H9 (cell line): ENCODE data around the gene PTPRF. TPM values are rescaled to one million over a fixed set of nuclear protein-coding genes. Genes with fewer than 3 reads are reported as not detected.

Experiments used
- DNase-seq: peaks from one replicate; pipeline ENCODE4 v3.0.0-alpha.2; 2017
- H2AFZ ChIP-seq: one replicate; pipeline ENCODE4 v1.6.1; 2013; ENCODE audit warnings: mild to moderate bottlenecking, low read length, control low read depth, moderate library complexity
- H2AK5ac ChIP-seq: 2 replicates; pipeline ENCODE4 v1.6.1; 2013; ENCODE audit warnings: low read length, control low read depth, mixed read lengths; ENCODE audit not compliant: insufficient read length
- H2BK120ac ChIP-seq: one replicate; pipeline ENCODE4 v1.6.1; 2013; ENCODE audit warnings: low read depth, mild to moderate bottlenecking, low read length, control low read depth, inconsistent platforms; ENCODE audit not compliant: poor library complexity, severe bottlenecking
- H2BK12ac ChIP-seq: 2 replicates; pipeline ENCODE4 v1.6.1; 2013; ENCODE audit warnings: low read length, control low read depth, mixed read lengths, low read depth; ENCODE audit not compliant: insufficient read length
- H2BK15ac ChIP-seq: 2 replicates; pipeline ENCODE4 v1.6.1; 2013; ENCODE audit warnings: low read depth, low read length, control low read depth
- H2BK20ac ChIP-seq: one replicate; pipeline ENCODE4 v1.6.1; 2013; ENCODE audit warnings: low read depth, mild to moderate bottlenecking, low read length, control low read depth, inconsistent platforms; ENCODE audit not compliant: poor library complexity, severe bottlenecking
- H2BK5ac ChIP-seq: 2 replicates; pipeline ENCODE4 v1.6.1; 2013; ENCODE audit warnings: low read length, control low read depth, mixed read lengths; ENCODE audit not compliant: insufficient read length
- H3K14ac ChIP-seq: 2 replicates; pipeline ENCODE4 v1.6.1; 2013; ENCODE audit warnings: low read length, control low read depth; ENCODE audit not compliant: insufficient read depth
- H3K18ac ChIP-seq: 2 replicates; pipeline ENCODE4 v1.6.1; 2013; ENCODE audit warnings: low read depth, mild to moderate bottlenecking, mixed read lengths, low read length, control low read depth; ENCODE audit not compliant: insufficient read length
- H3K23ac ChIP-seq: 2 replicates; pipeline ENCODE4 v1.6.1; 2013; ENCODE audit warnings: low read length, control low read depth, mixed read lengths, low read depth; ENCODE audit not compliant: insufficient read length
- H3K23me2 ChIP-seq: 2 replicates; pipeline ENCODE4 v1.6.1; 2013; ENCODE audit warnings: low read depth, mild to moderate bottlenecking, mixed read lengths, low read length, control low read depth; ENCODE audit not compliant: insufficient read length, poor library complexity, severe bottlenecking
- H3K27ac ChIP-seq: 2 replicates; pipeline ENCODE4 v1.5.1; 2013; ENCODE audit warnings: low read length, control low read depth, mixed read lengths, low read depth; ENCODE audit not compliant: insufficient read length
- H3K27me3 ChIP-seq: 2 replicates; pipeline ENCODE4 v1.6.1; 2013; ENCODE audit warnings: low read length, control low read depth, inconsistent platforms; ENCODE audit not compliant: insufficient read depth
- H3K4ac ChIP-seq: 2 replicates; pipeline ENCODE4 v1.6.1; 2013; ENCODE audit warnings: low read depth, mild to moderate bottlenecking, control low read depth, inconsistent platforms, low read length, moderate library complexity
- H3K4me1 ChIP-seq: 2 replicates; pipeline ENCODE4 v1.6.1; 2013; ENCODE audit warnings: low read length, control low read depth, inconsistent platforms; ENCODE audit not compliant: insufficient read depth
- H3K4me2 ChIP-seq: 2 replicates; pipeline ENCODE4 v1.6.1; 2013; ENCODE audit warnings: low read length, control low read depth, mixed read lengths; ENCODE audit not compliant: insufficient read length, insufficient read depth
- H3K56ac ChIP-seq: 2 replicates; pipeline ENCODE4 v1.6.1; 2013; ENCODE audit warnings: low read depth, mild to moderate bottlenecking, mixed read lengths, low read length, control low read depth; ENCODE audit not compliant: insufficient read length
- H3K79me1 ChIP-seq: 2 replicates; pipeline ENCODE4 v1.6.1; 2013; ENCODE audit warnings: low read depth, mild to moderate bottlenecking, moderate library complexity, low read length, control low read depth, inconsistent platforms; ENCODE audit not compliant: insufficient read depth, poor library complexity, severe bottlenecking
- H3K79me2 ChIP-seq: 2 replicates; pipeline ENCODE4 v1.6.1; 2013; ENCODE audit warnings: low read length, control low read depth, inconsistent platforms; ENCODE audit not compliant: insufficient read depth
- H3K9ac ChIP-seq: 2 replicates; pipeline ENCODE4 v1.6.1; 2013; ENCODE audit warnings: low read length, control low read depth, mixed read lengths; ENCODE audit not compliant: insufficient read length; ENCODE audit errors: extremely low read depth
- H3K9me3 ChIP-seq: one replicate; pipeline ENCODE4 v1.6.1; 2013; ENCODE audit warnings: low read depth, low read length, inconsistent platforms; ENCODE audit not compliant: control insufficient read depth
- H3T11ph ChIP-seq: one replicate; pipeline ENCODE4 v1.6.1; 2013; ENCODE audit warnings: mild to moderate bottlenecking, low read length, control low read depth, inconsistent platforms
- H4K20me1 ChIP-seq: one replicate; pipeline ENCODE4 v1.6.1; 2013; ENCODE audit not compliant: control insufficient read depth, insufficient read length, insufficient read depth
- H4K5ac ChIP-seq: 2 replicates; pipeline ENCODE4 v1.6.1; 2013; ENCODE audit warnings: low read depth, mild to moderate bottlenecking, mixed read lengths, low read length, control low read depth; ENCODE audit not compliant: insufficient read length
- H4K8ac ChIP-seq: replicated peaks from 2 replicates; pipeline ENCODE4 v1.6.1; 2013; ENCODE audit warnings: low read length, control low read depth, mixed read lengths, low read depth; ENCODE audit not compliant: insufficient read length
- H4K91ac ChIP-seq: 2 replicates; pipeline ENCODE4 v1.6.1; 2013; ENCODE audit warnings: low read depth, mild to moderate bottlenecking, moderate library complexity, mixed read lengths, low read length, control low read depth; ENCODE audit not compliant: insufficient read length
- H3K27ac Mint-ChIP-seq, 3 experiments: 2 replicates in 2 of 3; 3 replicates in 1 of 3; pipeline ENCODE4 v1.8.0; 2020 to 2021; ENCODE audit warnings: mixed read lengths in 3 of 3, mild to moderate bottlenecking in 1 of 3, moderate library complexity in 1 of 3
- H3K27me3 Mint-ChIP-seq: 2 replicates; pipeline ENCODE4 v1.8.0; 2021; ENCODE audit warnings: low read depth, mild to moderate bottlenecking, moderate library complexity, mixed read lengths
- H3K36me3 Mint-ChIP-seq, 3 experiments: 2 replicates in 2 of 3; 3 replicates in 1 of 3; pipeline ENCODE4 v1.8.0; 2020 to 2021; ENCODE audit warnings: low read depth in 3 of 3, mixed read lengths in 3 of 3; ENCODE audit not compliant: insufficient read depth in 1 of 3
- H3K4me1 Mint-ChIP-seq, 2 experiments: 2 replicates each; pipeline ENCODE4 v1.8.0; 2020; ENCODE audit warnings: mixed read lengths in 2 of 2
- H3K4me3 Mint-ChIP-seq, 2 experiments: 2 replicates in 1 of 2; 3 replicates in 1 of 2; pipeline ENCODE4 v1.8.0; 2020 to 2021; ENCODE audit warnings: mild to moderate bottlenecking in 2 of 2, mixed read lengths in 2 of 2, moderate library complexity in 1 of 2
- H3K9me3 Mint-ChIP-seq, 2 experiments: 2 replicates in 1 of 2; 3 replicates in 1 of 2; pipeline ENCODE4 v1.8.0; 2020; ENCODE audit warnings: mild to moderate bottlenecking in 2 of 2, mixed read lengths in 2 of 2, moderate library complexity in 1 of 2
- CTCF ChIP-seq: fragments of 200-600 bp; sonication (generic); conservative IDR thresholded peaks from 3 replicates; pipeline ENCODE4 v1.8.0; 2021; ENCODE audit warnings: antibody characterized with exemption, mild to moderate bottlenecking
- WGBS: extraction: QIAGEN DNeasy Blood & Tissue Kit; methylation state at CpG from one replicate; pipeline ENCODE4 v1.1.7; 2013; ENCODE audit warnings: missing lambda C conversion rate, low lambda C conversion rate, mixed read lengths; ENCODE audit not compliant: insufficient read length; ENCODE audit errors: extremely low coverage; 5-methylcytosine and 5-hydroxymethylcytosine counted together
- total RNA-seq: library from RNA; stranded (reverse); gene quantifications from 2 replicates; pipeline ENCODE4 v1.2.1, GENCODE V29; 2021

PTPRF gene
- total RNA-seq, 1 experiment from 2014 or later, result 193 TPM

- no peak overlapping the region for H3K14ac ChIP-seq
- no peak overlapping the region for H2BK15ac ChIP-seq
- WGBS, result no CpG with 5 or more reads among the region's 2 CpGs
Measured at GRCh38 chr1:43587001-43587400, 56.3 kb downstream of the PTPRF start.

More at GRCh38 chr1:43587001-43587400, 56.3 kb downstream of the PTPRF start:
- H3K4me1 Mint-ChIP-seq, result peaks cover 0 to under 1% of the 10 kb centered on the region in 2 experiments; a peak in 1 of 4 replicates
- Histone ChIP-seq H2AFZ (no peak overlapping the region), H3K79me1 (no peaks in the 10 kb centered on the region), H3K4me2 (no peak overlapping the region), H3K27ac (no peak overlapping the region), H4K20me1 (peaks cover 2% of the 10 kb centered on the region), H3K27me3 (no peaks in the 10 kb centered on the region), H3K9me3 (no peaks in the 10 kb centered on the region), H4K8ac (no peak overlapping the region), H3K4me1 (no peaks in the 10 kb centered on the region), H3T11ph (no peak overlapping the region), H2BK12ac (no peak overlapping the region), H4K5ac (no peak overlapping the region), H3K56ac (no peak overlapping the region), H4K91ac (no peak overlapping the region), H3K18ac (no peak overlapping the region), H3K23me2 (no peaks in the 10 kb centered on the region), H3K4ac (no peak overlapping the region), H2BK5ac (no peak overlapping the region), H3K9ac (no peak overlapping the region), H3K79me2 (no peaks in the 10 kb centered on the region), H2AK5ac (no peak overlapping the region), H2BK120ac (no peak overlapping the region), H2BK20ac (no peak overlapping the region), H3K23ac (no peak overlapping the region)
- peaks cover 9 to 45% (median 40%) of the 10 kb centered on the region in 3 experiments; a peak in 6 of 7 replicates for H3K36me3 Mint-ChIP-seq
- no peaks in the 10 kb centered on the region; a peak in 1 of 5 replicates for H3K9me3 Mint-ChIP-seq
- H3K27ac Mint-ChIP-seq, result peak overlapping the region in 1 of 3 experiments; percentile 78; a peak in 1 of 7 replicates
- no peak for TF ChIP-seq CTCF
- H3K27me3 Mint-ChIP-seq, result no peaks in the 10 kb centered on the region
- H3K4me3 Mint-ChIP-seq, result no peak overlapping the region
- no peak for DNase-seq
